ENCODE data around the gene ANKRD17. TPM values are rescaled to one million over a fixed set of nuclear protein-coding genes. Genes with fewer than 3 reads are reported as not detected.

Gene ANKRD17
- total RNA-seq, 1 experiment from 2014 or later: 51.2 TPM

DNA sequence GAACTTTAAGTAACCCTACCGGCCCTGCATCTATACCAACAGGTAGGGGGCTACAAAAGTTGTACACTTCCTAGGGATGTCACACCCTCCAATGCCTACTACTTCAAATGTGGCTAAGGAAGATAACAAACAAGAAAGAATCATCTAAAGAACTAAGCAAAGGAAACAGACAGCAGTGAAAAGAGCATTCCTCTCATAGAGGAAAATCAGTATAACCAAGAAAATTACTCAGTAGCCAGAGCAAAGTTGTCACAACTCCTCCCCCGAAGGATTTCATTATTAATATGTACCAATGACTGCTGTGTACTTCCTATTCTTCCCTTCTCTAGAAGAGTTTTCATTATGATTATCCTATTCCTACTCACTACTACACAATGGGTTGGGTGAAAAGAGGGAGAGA is 12.6 kb downstream of the ANKRD17 start:
- TF ChIP-seq EZH2 (IDR thresholded peaks at IDR 0.05; ENCODE audit: low read length, unreplicated experiment): no peak
- TF ChIP-seq, protein P1, sequence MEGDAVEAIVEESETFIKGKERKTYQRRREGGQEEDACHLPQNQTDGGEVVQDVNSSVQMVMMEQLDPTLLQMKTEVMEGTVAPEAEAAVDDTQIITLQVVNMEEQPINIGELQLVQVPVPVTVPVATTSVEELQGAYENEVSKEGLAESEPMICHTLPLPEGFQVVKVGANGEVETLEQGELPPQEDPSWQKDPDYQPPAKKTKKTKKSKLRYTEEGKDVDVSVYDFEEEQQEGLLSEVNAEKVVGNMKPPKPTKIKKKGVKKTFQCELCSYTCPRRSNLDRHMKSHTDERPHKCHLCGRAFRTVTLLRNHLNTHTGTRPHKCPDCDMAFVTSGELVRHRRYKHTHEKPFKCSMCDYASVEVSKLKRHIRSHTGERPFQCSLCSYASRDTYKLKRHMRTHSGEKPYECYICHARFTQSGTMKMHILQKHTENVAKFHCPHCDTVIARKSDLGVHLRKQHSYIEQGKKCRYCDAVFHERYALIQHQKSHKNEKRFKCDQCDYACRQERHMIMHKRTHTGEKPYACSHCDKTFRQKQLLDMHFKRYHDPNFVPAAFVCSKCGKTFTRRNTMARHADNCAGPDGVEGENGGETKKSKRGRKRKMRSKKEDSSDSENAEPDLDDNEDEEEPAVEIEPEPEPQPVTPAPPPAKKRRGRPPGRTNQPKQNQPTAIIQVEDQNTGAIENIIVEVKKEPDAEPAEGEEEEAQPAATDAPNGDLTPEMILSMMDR (conservative IDR thresholded peaks at IDR 0.05; ENCODE audit: low read depth, low read length): no peak
- TF ChIP-seq EZH2phosphoT487 (IDR thresholded peaks at IDR 0.05; ENCODE audit: borderline replicate concordance, low read length): no peak
- peaks cover 3% of the 10 kb centered on the region; the same call in 1 of the 2 replicates for H3K36me3 ChIP-seq (ENCODE audit: low read depth, low read length)
- no peaks in the 10 kb centered on the region for H3K9me3 ChIP-seq (ENCODE audit: low read length)
- no peaks in the 10 kb centered on the region for H3K9me2 ChIP-seq (replicated peaks; ENCODE audit: low read length)
- DNase-seq (no peak), ATAC-seq (no peak)
- no peak overlapping the region for H3K27ac ChIP-seq (ENCODE audit: low read length)
- no peak overlapping the region for H2AFZ ChIP-seq (ENCODE audit: low read length)
- H3K27me3 ChIP-seq (ENCODE audit: low read length): no peaks in the 10 kb centered on the region
- CTCF ChIA-PET: no interaction called here
- intact Hi-C loops (cut with micrococcal nuclease): no loop called here
- no TSS peak for BruUV-seq (replicated peaks)
- H3F3A ChIP-seq (ENCODE audit: low read length, unreplicated experiment): no peaks in the 10 kb centered on the region
- no peaks in the 10 kb centered on the region for H3K4me1 ChIP-seq (ENCODE audit: insufficient read depth, low read length)
- H3K4me2 ChIP-seq (ENCODE audit: low read length): no peak overlapping the region
- H3K79me2 ChIP-seq (ENCODE audit: low read length): peaks cover 99% of the 10 kb centered on the region
- no peak overlapping the region for H3K4me3 ChIP-seq (ENCODE audit: low read length)
- peaks cover 52% of the 10 kb centered on the region for H4K20me1 ChIP-seq (ENCODE audit: low read length)
- POLR2A ChIA-PET (ENCODE audit: unreplicated experiment): no interaction called here
- H3K9ac ChIP-seq (ENCODE audit: low read length): no peak overlapping the region

DNA sequence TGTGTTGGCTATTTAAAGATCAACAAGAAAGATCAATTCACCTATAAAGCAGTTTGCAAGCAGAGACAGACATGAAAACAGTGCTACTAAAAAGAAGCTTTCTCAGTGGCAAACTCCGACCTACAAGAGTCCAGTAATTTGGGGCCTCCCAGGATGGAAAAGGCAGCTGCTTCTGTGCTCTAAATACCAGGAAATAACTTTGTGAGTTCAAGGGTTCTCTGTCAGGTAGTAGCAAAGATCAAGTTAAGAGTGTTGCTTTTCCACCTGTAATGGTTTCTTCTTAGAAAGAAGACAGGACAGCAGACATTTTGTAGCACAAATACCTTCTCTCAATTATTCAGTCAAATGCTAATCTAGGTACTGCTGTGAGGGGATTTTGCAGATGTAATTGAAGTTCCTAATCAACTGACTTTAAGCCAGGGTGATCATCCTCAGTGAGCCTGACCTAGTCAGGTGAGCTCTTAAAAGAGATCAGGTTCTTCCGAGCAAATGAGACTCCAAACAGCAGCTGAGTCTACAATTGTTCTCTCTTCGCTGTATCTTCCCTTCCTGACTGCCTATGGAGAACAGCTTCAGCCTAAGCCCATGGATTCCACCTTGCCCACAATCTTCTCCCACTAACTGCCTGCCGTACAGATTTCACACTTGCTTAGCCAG is 13.5 kb downstream of the ANKRD17 start:
- ATAC-seq (no peak), DNase-seq (no peak)
- no TSS peak for BruUV-seq (replicated peaks)
- H3F3A ChIP-seq (ENCODE audit: low read length, unreplicated experiment): no peaks in the 10 kb centered on the region
- TF ChIP-seq, protein P1 (conservative IDR thresholded peaks at IDR 0.05; ENCODE audit: low read depth, low read length): no peak
- no peak for TF ChIP-seq EZH2 (IDR thresholded peaks at IDR 0.05; ENCODE audit: low read length, unreplicated experiment)
- TF ChIP-seq EZH2phosphoT487 (IDR thresholded peaks at IDR 0.05; ENCODE audit: borderline replicate concordance, low read length): no peak
- H3K27ac ChIP-seq (ENCODE audit: low read length): no peak overlapping the region
- peaks cover 3% of the 10 kb centered on the region; the same call in 1 of the 2 replicates for H3K36me3 ChIP-seq (ENCODE audit: low read depth, low read length)
- H3K4me1 ChIP-seq (ENCODE audit: insufficient read depth, low read length): no peaks in the 10 kb centered on the region
- H3K9ac ChIP-seq (ENCODE audit: low read length): no peak overlapping the region
- no peak overlapping the region for H3K4me3 ChIP-seq (ENCODE audit: low read length)
- peaks cover 99% of the 10 kb centered on the region for H3K79me2 ChIP-seq (ENCODE audit: low read length)
- POLR2A ChIA-PET (ENCODE audit: unreplicated experiment): no interaction called here
- intact Hi-C loops (cut with micrococcal nuclease): no loop called here
- CTCF ChIA-PET: no interaction called here
- H4K20me1 ChIP-seq (ENCODE audit: low read length): peaks cover 54% of the 10 kb centered on the region
- H2AFZ ChIP-seq (ENCODE audit: low read length): no peak overlapping the region
- no peaks in the 10 kb centered on the region for H3K27me3 ChIP-seq (ENCODE audit: low read length)
- H3K9me3 ChIP-seq (ENCODE audit: low read length): no peaks in the 10 kb centered on the region
- no peak overlapping the region for H3K4me2 ChIP-seq (ENCODE audit: low read length)
- no peaks in the 10 kb centered on the region for H3K9me2 ChIP-seq (replicated peaks; ENCODE audit: low read length)

DNA sequence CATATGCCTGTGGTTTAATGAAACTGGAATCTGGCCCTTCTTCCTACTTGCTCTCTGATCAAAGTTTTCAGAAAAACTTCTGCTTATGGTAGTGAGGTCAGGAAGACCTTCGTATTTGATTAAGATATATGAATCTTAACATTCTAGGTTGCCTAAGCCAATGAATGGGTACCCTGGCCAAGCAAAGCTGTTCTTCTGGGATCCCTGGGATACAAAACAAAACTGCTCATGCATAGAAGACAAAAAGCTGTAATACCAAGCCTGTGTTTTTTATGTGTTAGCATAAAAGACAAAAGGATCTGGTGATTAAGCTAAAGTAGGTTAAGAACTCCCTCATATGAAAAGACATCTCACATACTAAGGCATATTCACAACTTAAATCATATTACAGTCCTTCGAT is 21.6 kb downstream of the ANKRD17 start:
- POLR2A ChIA-PET (ENCODE audit: unreplicated experiment): no interaction called here
- intact Hi-C loops (cut with micrococcal nuclease): no loop called here

More for the DNA sequence above, 21.6 kb downstream of the ANKRD17 start:
- CTCF ChIA-PET: no interaction called here
- H3K27ac ChIP-seq (ENCODE audit: low read length): no peak overlapping the region
- no peaks in the 10 kb centered on the region for H3K4me1 ChIP-seq (ENCODE audit: insufficient read depth, low read length)
- H3K9me2 ChIP-seq (replicated peaks; ENCODE audit: low read length): no peaks in the 10 kb centered on the region
- H4K20me1 ChIP-seq (ENCODE audit: low read length): peaks cover 24% of the 10 kb centered on the region; the same call in 1 of the 2 replicates
- no peak for ATAC-seq
- peaks cover 96% of the 10 kb centered on the region for H3K79me2 ChIP-seq (ENCODE audit: low read length)
- H3K27me3 ChIP-seq (ENCODE audit: low read length): no peaks in the 10 kb centered on the region
- peaks cover 25% of the 10 kb centered on the region for H3K36me3 ChIP-seq (ENCODE audit: low read depth, low read length)
- TF ChIP-seq, protein P1 (conservative IDR thresholded peaks at IDR 0.05; ENCODE audit: low read depth, low read length): no peak
- TF ChIP-seq EZH2 (IDR thresholded peaks at IDR 0.05; ENCODE audit: low read length, unreplicated experiment) (no peak), EZH2phosphoT487 (IDR thresholded peaks at IDR 0.05; ENCODE audit: borderline replicate concordance, low read length) (no peak)
- DNase-seq: no peak
- no peak overlapping the region for H3K4me2 ChIP-seq (ENCODE audit: low read length)
- H2AFZ ChIP-seq (ENCODE audit: low read length): no peak overlapping the region
- no peaks in the 10 kb centered on the region for H3F3A ChIP-seq (ENCODE audit: low read length, unreplicated experiment)
- H3K9ac ChIP-seq (ENCODE audit: low read length): no peak overlapping the region
- no TSS peak for BruUV-seq (replicated peaks)
- H3K9me3 ChIP-seq (ENCODE audit: low read length): no peaks in the 10 kb centered on the region
- no peak overlapping the region for H3K4me3 ChIP-seq (ENCODE audit: low read length)
